Measurements from ENCODE around the gene NLGN4X.

NLGN4X gene

DNA sequence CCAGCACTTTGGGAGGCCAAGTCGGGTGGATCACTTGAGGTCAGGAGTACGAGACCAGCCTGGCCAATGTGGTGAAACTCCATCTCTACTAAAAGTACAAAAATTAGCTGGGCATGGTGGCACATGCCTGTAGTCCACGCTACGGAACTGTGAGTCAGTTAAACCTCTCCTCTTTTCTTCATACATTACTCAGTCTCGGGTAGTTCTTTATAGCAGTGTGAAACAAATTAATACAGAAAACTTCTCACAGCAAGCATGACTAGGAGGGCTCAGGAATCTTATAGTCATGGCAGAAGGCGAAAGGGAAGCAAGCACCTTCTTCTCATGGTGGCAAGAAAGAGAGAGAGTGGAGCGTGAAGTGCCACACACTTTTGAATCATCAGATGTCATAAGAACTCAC is 358.9 kb downstream of the NLGN4X start:
- TF ChIP-seq, protein P1, sequence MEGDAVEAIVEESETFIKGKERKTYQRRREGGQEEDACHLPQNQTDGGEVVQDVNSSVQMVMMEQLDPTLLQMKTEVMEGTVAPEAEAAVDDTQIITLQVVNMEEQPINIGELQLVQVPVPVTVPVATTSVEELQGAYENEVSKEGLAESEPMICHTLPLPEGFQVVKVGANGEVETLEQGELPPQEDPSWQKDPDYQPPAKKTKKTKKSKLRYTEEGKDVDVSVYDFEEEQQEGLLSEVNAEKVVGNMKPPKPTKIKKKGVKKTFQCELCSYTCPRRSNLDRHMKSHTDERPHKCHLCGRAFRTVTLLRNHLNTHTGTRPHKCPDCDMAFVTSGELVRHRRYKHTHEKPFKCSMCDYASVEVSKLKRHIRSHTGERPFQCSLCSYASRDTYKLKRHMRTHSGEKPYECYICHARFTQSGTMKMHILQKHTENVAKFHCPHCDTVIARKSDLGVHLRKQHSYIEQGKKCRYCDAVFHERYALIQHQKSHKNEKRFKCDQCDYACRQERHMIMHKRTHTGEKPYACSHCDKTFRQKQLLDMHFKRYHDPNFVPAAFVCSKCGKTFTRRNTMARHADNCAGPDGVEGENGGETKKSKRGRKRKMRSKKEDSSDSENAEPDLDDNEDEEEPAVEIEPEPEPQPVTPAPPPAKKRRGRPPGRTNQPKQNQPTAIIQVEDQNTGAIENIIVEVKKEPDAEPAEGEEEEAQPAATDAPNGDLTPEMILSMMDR (IDR thresholded peaks at IDR 0.05; ENCODE audit: low read depth, low read length, missing control alignments), result no peak
- no peak for DNase-seq (ENCODE audit: low read depth)
- no peak overlapping the region for H3K4me3 ChIP-seq (ENCODE audit: low read depth, low read length)

- no peak for DNase-seq (ENCODE audit: low read depth)
- TF ChIP-seq, protein P1 (IDR thresholded peaks at IDR 0.05; ENCODE audit: low read depth, low read length, missing control alignments), result no peak
- no peak overlapping the region for H3K4me3 ChIP-seq (ENCODE audit: low read depth, low read length)
Observed at GRCh38 chrX:5867778-5868177, 360.9 kb downstream of the NLGN4X start.

GRCh38 chrX:5857232-5857631 is 371.4 kb downstream of the NLGN4X start:
- H3K4me3 ChIP-seq (ENCODE audit: low read depth, low read length), result no peak overlapping the region
- DNase-seq (ENCODE audit: low read depth), result no peak
- TF ChIP-seq, protein P1 (IDR thresholded peaks at IDR 0.05; ENCODE audit: low read depth, low read length, missing control alignments), result no peak

GRCh38 chrX:5852941-5853340 is 375.7 kb downstream of the NLGN4X start:
- TF ChIP-seq, protein P1 (IDR thresholded peaks at IDR 0.05; ENCODE audit: low read depth, low read length, missing control alignments), result no peak
- no peak for DNase-seq (ENCODE audit: low read depth)
- no peak overlapping the region for H3K4me3 ChIP-seq (ENCODE audit: low read depth, low read length)

DNA sequence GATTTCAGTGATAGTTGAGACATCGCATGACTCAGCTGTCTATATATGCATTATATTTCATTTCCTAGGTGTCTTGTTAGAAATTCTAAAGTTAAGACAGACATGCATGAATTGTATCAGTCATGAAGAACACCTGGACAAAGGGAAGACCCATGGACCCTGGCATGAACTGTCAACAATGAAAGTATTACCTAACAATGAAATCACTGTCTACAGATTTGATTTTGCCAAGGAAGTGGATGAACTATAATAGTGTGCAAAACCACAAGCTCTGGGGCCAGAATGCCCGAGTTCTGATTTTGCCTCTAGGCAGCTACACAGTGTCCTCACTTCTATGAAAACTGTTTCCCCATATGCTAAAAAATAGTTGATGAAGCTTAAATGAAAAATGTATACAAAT is 386.1 kb downstream of the NLGN4X start:
- TF ChIP-seq, protein P1 (IDR thresholded peaks at IDR 0.05; ENCODE audit: low read depth, low read length, missing control alignments), result no peak
- no peak overlapping the region for H3K4me3 ChIP-seq (ENCODE audit: low read depth, low read length)
- DNase-seq (ENCODE audit: low read depth), result no peak

Data from GM12864 (cell line).